DMS53 (cell line): ENCODE results near the gene CENPX.

Experiments
- DNase-seq: peaks from one replicate; lab custom pipeline; 2025; lab: John Stamatoyannopoulos, UW

Gene CENPX

DNA sequence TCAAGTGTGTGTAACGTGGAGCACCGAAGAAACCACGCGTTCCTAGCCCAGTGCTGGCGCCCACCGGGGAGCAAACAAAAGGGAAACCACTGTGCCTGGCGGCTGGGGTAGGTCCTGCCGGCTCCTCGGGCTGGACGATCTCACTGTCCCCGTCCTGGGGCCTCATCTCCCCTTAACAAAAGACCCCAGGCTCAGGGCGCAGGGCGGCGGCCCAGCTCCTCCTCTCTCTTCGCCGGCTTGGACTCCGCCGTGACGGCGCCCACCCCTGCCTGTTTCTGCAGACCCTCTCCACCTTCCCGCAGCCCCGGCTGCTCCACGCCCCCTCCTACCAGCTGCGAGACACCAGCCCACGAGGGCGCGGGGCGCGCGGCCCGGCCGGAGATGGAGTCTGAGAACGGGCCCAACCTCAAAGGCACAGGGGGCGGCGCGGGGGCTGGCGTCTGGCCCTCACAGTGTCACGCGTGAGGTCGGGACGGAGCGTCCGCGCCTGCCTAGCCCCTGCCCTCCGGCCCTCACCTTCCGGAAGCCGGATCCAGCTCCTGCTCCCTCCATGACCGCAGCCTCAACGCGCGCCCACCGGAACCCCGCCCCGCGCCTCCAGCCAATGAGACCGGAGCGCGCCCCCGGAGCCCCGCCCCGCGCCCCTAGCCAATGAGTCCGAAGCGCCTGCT, at the start of gene CENPX:
Gene CENPX, minus strand, starts transcription at position 569 of the 671 bp plus-strand sequence. Its CDS starts 17 bp downstream, at position 552.
- peak; percentile 74 for DNase-seq

DNA sequence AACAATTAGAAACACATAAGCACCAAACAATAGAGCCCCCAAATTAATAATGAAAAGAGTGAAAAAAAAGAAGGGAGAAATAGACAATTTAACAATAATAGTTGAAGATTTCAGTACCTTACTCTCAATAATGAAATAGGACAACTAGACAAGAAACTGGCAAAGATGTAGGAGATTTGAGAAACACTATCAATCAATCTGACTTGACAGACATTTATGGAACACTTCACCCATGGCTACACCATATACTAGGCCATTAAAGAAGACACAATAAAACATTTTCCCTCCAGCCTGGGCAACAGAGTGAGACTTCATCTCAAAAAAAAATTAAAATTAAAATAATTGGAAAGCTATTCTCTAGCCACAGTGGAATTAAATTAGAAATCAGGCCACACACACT, 47.9 kb upstream of the CENPX start:
- DNase-seq: no peak

DNA sequence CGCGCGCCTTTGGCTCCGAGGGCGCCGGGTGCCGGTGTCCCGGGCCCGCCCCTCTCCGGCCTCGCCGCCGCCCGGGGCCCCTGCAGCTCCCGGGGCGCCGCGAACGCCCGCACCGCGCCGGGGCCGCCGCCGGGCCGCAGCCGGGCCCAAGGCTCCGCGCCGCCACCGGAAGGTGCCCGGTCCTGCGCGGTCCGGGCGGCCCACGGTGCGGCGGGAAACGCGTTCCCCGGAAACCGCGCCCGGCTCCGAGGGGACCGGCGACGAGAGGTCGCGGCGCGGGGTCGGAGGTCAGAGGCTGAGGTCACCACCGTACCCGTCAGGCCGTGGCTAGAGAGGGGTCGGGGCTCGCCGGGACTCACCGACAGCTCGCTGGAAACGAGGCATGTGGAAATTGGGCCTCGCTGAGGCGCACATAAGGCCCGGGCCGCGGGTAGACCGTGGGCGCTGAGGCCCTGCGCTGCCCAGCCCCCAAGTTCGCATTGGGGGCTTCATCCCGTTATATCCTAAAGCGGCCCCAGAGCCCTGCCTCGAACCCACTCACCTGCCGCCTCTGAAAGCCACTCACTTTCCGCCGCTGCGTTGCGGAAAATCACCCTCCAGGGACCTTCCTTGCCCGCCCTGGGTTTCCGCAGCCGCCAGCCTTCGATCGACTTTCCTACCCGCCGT, 43.1 kb upstream of the CENPX start, which contains the start of gene DUS1L:
Gene DUS1L, minus strand, starts transcription at position 167 of the 666 bp plus-strand sequence. CDS start 745 bp downstream, outside the sequence.
- peak; percentile 84 for DNase-seq

DNA sequence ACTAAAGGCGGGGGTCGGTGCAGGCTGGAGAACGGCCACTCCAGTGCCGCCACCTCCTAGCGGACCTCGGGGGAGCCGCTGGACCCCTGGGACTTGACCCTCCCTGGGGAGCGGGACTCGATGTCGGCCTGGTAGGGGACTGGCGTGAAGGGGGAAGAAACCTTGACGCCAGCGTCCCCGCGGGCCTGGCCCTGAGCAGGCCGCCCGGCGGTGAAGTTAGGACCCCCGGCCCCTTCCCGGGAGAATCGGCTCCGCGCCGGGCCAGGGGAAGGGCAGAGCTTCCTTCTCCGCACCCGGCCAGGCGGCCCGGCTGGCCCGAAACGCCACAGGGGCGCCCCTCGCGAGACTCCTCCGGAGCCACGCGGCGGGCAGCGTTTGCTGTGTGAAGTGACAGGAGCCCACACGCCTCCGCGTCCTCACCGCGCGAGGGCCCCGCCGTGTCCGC, 42.5 kb upstream of the CENPX start:
- DNase-seq: peak; percentile 80

DNA sequence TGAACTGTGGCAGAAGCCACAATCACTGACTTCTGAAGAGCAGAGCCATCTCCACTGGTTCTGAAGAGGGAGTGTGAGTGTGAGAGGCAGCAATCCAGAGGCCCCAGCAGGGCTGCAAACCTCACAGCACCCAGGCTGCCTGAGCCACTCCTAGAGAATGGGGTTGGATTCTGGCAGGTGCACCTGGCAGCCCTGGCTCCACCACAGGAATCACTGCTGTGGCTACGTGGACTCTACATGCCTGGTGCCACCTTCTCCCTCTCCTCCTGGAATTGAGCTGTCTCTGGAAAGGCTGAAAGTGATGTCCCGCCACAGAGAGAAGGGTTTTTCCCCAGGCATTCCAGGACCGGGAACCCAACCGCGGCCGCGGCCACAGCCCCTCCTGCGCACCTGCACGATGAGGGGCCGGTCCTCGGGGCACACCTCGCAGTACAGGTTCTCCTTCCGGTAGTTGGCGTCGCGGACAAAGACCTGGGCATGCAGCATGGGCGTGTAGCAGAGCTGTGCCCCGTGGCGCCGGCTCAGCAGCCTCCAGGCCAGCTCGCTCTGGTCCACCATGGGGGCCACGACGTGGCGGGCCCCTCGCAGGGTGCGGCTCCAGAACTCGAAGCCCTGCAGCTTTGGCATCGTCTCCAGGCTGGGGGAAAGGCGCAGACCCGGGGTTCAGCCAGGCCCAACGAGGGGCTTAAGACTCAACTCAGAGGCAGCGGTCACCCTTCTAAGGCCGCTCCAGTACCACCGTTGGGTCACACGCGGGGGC, 41.9 kb upstream of the CENPX start:
- DNase-seq: peak; percentile 88

DNA sequence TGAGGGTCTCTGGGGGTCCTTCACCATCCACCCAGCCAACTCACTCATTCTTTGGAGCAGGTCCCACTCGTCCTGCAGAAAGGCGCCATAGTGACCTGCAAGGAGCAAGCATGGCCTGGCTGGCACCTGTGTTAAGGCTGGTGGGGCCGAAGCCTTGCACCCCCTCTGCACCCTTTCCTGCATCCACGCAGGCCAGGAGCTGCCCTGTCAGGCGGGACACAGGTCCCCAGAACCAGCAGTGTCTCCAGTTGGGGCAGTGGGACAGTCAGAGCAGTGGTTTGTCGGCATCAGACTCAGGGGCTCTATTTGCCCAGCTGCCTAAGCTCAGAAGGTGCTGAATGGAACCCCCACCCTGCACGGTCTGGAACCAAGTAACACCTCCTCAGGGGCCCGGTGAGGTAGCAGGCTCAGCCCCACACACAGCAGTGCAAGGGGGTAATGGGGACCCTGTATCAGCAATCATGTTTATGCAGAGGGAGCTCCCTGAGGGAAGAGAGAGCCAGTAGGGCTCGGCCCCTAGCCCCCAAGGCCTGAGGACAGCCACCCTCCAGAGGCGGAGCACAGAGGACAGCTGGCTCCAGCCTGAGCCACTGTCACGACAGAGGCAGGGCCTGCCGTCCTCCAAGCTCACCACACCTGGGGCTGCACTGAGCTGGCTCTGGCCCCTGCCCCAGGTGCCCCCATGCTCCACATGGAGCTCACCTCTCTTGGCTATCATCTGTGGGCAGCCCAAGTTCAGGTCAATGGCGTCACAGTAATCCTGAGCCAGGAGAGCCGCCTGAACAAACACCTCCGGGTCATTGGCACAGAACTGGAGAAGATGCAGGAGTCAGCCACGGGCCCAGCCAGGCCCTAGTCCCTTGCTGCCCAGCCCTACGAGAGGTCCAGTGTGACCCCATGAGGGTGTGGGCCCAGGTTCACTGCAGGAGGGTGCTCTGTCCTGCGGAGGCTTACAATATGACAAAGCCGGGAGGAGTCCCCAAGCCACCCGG, 41.0 kb upstream of the CENPX start:
- no peak for DNase-seq

DNA sequence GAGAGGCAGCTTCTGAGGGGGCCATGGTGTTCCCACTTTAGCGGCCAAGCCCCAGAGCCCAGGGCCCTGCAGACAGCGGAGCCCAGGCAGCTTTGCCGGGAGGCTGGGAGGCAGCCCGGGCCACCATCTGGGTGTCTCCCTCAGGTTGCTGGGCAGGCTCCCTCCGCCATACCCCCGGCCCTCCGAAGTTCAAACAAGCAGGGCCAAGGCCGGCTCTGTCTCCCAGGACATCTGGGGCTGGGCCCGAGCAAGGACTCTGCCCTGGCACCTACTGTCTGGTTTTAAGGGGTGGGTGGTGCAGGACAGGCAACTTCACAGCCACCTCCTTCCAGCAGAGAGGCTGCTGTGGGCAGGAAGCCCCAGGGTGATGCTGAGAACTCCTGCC, 40.3 kb upstream of the CENPX start:
- no peak for DNase-seq

DNA sequence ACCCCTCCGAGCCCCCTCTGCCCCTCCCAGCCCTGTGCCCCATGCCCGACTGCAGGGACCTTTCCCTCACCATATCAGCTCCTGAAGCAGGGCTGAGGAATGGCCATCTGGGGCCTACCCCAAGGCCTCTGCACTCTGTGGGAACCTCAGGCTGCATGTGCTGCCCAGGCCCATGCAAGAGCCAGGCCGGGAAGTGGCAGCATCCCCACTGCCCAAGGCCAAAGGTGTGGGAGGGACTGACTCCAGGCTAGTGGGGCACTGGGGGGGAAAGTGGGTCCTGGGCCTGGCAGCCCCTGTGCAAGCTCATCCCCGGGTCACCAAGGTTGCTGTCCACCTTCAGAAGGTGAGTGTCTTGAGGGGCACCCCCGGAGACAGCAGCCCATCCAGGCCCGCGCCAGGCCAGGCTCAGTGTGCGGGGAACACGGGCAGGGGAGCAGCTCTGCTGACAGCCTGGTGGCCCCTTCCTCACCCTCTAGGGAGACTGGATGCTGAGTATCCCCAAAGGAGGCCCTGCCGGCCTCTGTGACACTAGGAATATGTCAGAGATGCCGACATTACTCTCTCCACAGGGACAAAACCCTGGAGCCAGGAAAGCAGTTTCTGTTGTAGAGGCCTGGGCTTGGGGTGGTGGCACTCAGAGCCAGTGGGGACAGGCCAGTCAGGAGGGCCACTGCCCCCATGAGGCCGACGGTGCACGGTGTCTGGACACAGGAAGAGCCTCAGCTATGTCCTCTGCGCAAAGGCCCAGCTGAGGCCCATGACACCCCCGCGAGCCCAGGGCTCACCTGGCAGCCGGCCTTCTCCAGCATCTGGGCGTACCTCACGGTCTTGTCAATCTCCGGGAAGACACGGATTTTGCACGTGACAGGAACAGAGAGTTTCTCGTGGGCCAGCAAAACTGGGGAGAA, 39.7 kb upstream of the CENPX start:
- DNase-seq: peak; percentile 46

DNA sequence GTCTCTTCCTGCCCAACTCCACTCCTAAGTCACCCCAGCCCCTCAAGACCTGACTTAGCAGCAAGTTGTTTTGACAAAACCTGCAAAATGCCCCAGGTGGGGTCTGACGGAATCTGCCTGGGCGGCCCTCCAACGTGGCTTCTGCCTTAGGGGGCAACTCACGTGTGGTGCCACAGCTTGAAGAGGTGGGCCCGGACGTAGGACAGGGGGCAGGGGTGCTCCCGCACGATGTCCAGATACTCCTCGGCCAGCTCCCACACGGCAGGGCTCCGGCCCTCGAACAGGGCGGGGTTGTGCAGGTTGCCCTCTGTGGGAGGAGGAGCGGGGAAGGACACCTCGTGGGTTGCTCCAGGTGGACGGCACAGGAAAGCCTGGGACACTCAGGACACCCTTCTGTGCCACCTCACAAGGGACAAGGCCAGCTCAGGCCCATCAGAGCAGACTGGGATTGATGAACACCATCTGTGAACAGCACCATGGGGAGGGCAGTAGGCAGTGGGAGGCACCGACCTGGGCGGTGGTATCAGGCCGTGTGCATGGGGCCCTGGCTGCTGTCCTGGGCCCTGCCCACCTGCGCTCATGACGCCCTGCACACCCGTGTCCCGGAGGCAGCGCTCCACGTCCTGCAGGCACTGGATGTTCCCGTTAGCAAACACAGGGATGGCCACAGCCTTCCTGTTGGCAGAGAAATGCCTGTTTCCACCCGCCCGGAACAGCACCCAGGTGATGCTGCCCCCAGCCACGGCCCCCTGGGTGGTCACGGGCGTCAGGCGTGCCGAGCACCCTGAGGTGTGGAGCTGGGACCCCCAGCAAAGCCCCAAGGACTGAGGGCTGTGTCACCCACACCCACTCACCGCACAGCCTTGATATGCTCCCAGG, 38.6 kb upstream of the CENPX start:
- DNase-seq: no peak

DNA sequence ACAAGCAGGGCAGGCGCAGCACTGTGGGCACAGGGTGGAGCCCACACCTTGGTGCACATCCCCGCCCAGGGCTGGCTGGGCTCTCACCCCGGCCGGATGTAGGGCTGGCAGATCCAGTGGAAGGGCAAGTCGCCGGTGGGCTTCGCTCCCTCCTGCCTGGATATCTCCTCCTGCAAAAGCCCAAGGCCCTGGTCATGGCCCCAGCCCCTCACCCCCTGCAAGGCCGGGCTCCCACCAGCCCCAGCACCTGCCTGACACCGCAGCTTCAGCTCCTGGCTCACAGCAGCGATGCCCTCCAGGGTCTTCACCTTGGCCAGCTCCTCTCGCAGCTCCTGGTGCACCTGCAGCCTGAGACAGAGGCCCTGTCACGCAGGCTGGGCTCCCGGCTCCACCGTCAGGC, 37.9 kb upstream of the CENPX start:
- DNase-seq: no peak

DNA sequence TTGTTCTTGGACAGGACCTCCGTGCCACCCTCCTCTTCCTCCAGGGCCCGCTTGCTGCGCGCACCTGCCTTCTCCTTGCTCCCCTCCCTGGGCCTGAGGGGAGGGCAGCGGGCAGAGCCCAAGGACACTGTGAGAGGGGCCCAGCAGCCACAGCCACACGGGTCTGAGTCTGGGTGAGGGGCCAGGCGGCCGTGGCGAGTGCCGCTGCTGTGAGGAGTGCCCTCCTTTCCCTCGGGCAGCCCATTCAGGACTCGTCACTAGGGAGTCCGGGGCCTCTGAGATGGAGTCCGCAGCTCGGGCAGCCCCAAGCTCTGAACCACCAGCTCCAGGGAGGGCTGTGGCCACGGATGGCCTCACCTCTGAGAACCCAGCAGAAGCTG, 37.3 kb upstream of the CENPX start:
- DNase-seq: no peak

DNA sequence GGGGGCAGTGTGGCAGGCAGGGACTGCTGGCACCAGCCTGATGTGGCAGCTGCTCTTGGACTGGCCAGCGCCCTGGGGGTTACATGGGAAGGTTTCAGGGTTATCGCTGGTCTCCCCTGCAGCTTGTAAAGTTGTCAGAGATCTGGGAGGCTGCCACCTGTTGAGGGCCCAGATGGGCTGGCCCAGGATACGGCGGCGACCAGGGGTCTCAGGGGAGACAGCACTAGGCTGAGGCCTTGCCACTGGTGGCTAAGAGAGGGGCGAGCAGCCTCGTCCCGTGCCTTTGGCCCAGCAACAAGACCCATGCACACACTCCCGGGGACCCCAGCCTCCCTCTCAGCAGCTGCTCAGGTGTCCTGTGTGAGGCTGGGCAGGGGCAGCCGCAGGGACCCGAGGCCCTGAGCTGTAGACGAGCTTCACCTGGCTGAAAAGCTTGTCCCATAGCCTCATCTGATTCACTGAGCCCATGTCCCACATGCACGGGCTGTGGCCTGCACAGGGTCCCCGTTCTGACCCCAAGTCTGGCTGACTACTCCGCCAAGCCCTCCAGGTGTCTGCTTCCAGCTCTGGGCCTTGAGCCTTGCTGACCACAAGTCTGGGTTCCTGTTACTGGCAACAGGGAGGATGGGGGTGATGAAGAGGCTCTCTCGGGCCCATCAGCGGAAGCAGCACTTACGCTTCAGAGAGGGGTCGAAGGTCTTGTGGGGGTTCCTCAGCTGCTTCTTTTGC, 36.8 kb upstream of the CENPX start:
- DNase-seq: no peak

DNA sequence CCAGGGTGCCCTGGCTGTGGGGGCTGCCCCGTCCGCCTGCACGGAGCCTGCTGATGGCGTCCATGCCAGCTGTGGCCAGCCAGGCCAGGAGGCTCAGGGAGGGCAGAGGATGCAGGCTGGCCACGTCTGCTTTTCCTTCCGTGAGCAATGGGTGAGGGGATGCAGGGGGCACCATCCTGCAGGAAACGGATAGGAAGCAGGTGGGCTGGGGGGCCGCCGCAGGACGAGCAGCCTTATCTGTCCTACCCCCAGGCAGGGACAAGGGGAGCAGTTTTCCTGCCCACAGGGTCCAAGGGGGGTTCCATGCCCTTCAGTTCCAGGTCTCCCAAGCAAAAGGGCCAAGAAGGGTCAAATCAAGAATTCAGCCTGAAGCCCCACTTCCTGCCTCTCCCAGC, 36.2 kb upstream of the CENPX start:
- no peak for DNase-seq

DNA sequence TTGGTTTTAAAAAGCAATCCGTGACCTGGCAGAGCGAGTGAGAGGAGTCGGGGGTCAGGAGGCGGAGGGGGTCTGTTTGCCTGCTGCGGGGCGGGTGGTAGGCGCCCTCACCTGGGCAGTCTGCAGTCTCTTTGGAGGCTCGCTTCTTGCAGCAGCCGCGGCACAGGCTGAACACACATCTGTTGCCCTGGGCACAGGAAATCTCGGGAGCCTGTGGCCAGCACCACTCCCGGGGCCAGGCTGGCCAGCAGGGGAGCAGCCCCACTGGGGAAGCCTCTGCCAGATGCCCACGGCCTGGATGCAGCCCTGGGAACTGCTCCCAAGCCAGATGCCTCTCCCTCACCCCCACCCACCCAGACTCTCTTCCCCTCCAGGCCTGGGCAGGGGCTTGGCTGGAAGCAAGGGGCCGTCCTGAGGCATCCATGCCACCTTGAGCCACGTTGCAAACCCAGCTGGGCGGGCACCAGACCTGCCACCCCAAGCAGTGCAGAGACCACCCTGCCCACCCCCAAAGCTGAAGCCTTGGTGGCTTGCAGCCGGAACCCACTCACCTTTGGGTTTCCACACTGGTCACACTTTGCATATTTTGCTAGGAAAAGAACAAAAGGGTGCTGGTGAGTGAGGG, 35.7 kb upstream of the CENPX start:
- DNase-seq: no peak

DNA sequence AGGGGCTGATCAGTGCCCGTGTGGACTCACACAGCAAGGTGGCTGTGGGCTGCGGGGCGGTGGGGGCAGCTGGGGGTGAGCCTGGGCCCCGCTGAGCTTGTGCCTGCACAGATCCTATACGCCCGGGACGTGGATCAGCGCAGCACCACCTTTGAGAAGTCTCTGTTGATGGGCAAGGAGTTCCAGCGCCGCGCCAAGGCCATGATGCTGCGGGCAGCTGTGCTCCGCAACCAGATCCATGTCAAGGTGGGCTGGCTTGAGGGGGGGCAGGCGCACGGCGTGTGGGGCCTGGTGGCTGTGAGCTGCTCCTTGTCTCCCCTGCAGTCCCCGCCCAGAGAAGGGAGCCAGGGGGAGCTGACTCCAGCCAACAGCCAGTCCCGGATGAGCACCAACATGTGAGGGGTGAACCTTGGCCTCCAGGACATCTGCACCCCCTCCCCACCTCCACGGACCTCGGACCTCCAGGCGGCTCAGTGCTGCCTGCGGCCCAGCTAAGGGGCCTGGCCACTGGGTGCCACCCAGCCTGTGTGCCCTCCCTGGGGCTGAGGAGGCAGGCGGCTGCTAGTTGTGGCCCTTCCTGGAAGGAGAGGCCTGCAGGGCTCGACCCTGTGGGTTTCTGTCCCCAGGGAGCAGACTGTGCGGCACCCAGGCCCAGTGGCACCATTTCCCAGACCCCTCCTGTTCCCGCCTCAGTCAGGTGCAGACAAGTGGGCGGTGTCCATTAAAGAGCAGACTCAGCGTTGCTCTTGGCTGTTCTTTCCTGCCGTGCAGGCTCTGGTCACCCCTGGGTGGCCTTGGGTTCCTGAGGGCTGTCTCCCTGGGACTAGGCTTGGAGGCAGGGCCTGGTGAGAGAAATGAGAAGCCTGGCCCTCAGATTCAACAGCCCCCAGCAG, 34.3 kb upstream of the CENPX start:
- peak; percentile 43 for DNase-seq

DNA sequence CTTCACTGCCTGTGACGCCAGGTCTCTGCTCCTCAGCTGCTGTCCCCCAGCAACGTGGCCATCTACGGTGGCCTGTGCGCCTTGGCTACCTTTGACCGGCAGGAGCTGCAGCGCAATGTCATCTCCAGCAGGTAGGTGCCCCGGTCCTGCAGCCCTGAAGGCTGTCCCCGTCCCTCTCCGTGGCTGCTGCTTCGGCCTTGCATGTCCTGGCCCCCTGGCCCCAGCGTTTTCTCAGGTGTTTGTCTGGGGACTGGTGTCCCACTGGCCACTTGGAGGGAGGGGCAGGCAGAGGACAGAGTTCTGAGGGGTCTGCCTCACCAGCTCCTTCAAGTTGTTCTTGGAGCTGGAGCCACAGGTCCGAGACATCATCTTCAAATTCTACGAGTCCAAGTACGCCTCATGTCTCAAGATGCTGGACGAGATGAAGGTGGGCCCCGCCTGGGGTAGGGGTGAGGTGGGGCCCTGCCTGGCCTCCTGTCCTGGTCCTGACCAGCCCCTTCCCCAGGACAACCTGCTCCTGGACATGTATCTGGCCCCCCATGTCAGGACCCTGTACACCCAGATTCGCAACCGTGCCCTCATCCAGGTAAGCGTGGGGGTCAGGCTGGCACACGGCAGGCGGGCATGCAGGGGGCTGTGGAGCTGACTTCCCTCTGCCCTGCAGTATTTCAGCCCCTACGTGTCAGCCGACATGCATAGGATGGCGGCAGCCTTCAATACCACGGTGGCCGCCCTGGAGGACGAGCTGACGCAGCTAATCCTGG, 33.5 kb upstream of the CENPX start:
- no peak for DNase-seq
